Natural killer cell (primary cell): Measurements from ENCODE around the gene CRYBA4. TPM values are rescaled to one million over a fixed set of nuclear protein-coding genes. Genes with fewer than 3 reads are reported as not detected.

ENCODE experiments used
- ATAC-seq, 3 donors: fragments of 150-1000 bp in 2 of 3; fragments of 200-7000 bp in 1 of 3; cut with Tn5 transposase; 1 replicate in 1 of 3; 2 replicates in 2 of 3; pipeline ENCODE4 v1.10.0; 2021; ENCODE audit warnings: mild to moderate bottlenecking in 2 of 3, moderate library complexity in 2 of 3
- DNase-seq, 2 donors: peaks; one replicate each; pipeline versions ENCODE4 v3.0.0 to v3.0.0-alpha.2; 2013 to 2021; ENCODE audit warnings: mixed read lengths in 1 of 2
- H3K27ac ChIP-seq: one replicate; pipeline ENCODE4 v1.5.1; 2013; ENCODE audit warnings: mild to moderate bottlenecking, low read length
- H3K27me3 ChIP-seq: one replicate; pipeline ENCODE4 v1.6.1; 2013; ENCODE audit warnings: low read length; ENCODE audit not compliant: control insufficient read depth, insufficient read depth
- H3K36me3 ChIP-seq: one replicate; pipeline ENCODE4 v1.6.1; 2013; ENCODE audit warnings: low read length; ENCODE audit not compliant: control insufficient read depth, insufficient read depth
- H3K4me1 ChIP-seq: one replicate; pipeline ENCODE4 v1.6.1; 2013; ENCODE audit warnings: low read length; ENCODE audit not compliant: control insufficient read depth, insufficient read depth
- H3K4me3 ChIP-seq: one replicate; pipeline ENCODE4 v1.5.1; 2013; ENCODE audit warnings: low read length
- H3K9me3 ChIP-seq: one replicate; pipeline ENCODE4 v1.6.1; 2013; ENCODE audit warnings: low read length; ENCODE audit not compliant: control insufficient read depth, insufficient read depth
- H3K27ac Mint-ChIP-seq, 2 donors: one replicate each; pipeline ENCODE4 v1.8.0; 2022; ENCODE audit warnings: mild to moderate bottlenecking in 2 of 2, mixed read lengths in 2 of 2, moderate library complexity in 1 of 2
- H3K27me3 Mint-ChIP-seq, 2 donors: one replicate each; pipeline ENCODE4 v1.8.0; 2022; ENCODE audit warnings: low read depth in 2 of 2, mixed read lengths in 2 of 2
- H3K36me3 Mint-ChIP-seq: one replicate; pipeline ENCODE4 v1.8.0; 2022; ENCODE audit warnings: mixed read lengths
- H3K4me1 Mint-ChIP-seq, 2 donors: one replicate each; pipeline ENCODE4 v1.8.0; 2022; ENCODE audit warnings: mixed read lengths in 2 of 2
- H3K4me3 Mint-ChIP-seq: one replicate; pipeline ENCODE4 v1.8.0; 2022; ENCODE audit warnings: mild to moderate bottlenecking, moderate library complexity, mixed read lengths
- H3K9me3 Mint-ChIP-seq, 2 donors: one replicate each; pipeline ENCODE4 v1.8.0; 2022; ENCODE audit warnings: mixed read lengths in 2 of 2
- CTCF ChIP-seq: fragments of 200-600 bp; IDR thresholded peaks from one replicate; pipeline ENCODE4 v1.8.0; 2022; ENCODE audit warnings: antibody characterized with exemption
- WGBS: methylation state at CpG from one replicate; pipeline ENCODE4 v1.1.7; 2013; ENCODE audit warnings: missing lambda C conversion rate; ENCODE audit not compliant: insufficient coverage; 5-methylcytosine and 5-hydroxymethylcytosine counted together
- intact Hi-C: fragments of 100-400 bp; cut with micrococcal nuclease; formaldehyde crosslinking; loops from one replicate; pipeline ENCODE4 v1.14.2; 2022
- total RNA-seq, 4 donors: library from RNA; stranded (reverse); fragments of 120-200 nt in 1 of 4; gene quantifications; one replicate each; pipeline versions ENCODE4 v1.2.3 to v1.2.4, GENCODE V29; 2013 to 2022

Gene CRYBA4
- total RNA-seq, 3 donors from 2014 or later (not counting 1 experiment from before 2014, with no cell fraction given), result 0.59 TPM; not detected in 2

DNA sequence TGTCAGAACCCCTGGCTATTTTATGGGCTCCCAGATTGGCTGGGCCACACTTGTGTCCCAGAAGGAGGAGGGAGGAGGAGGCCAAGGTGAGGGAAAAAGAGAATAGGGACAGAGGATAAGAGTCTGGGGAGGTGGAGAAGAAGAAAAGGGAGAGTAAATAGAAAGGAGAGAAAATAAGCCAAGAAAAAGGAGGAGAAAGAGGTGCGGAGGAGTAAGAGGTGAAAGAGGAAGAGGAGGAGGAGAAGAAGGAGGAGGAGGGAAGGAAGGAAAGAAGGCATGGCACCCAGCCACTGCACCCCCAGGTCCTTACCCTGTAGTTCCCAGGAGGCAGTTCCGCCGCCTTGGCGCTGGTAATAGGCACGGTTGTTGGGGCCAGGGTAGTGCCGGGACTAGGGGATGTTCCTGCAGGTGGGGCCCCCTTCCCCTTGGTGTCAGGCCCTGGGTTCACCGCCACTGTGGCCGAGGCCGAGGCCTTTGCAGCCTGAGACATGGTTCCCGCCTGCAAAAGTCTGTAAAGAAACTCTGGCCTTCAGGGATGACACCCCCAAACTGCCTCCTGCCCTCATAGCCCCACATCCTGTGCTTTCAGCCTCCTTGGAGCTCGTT, 5.8 kb upstream of the CRYBA4 start:
- H3K27ac Mint-ChIP-seq, result peak overlapping the region in 1 of 2 donors; percentile 11
- no peak for TF ChIP-seq CTCF
- DNase-seq (no peak), ATAC-seq (no peak)
- Histone ChIP-seq H3K4me3 (no peak overlapping the region), H3K4me1 (peaks cover 41% of the 10 kb centered on the region), H3K36me3 (no peaks in the 10 kb centered on the region), H3K9me3 (no peaks in the 10 kb centered on the region), H3K27me3 (no peaks in the 10 kb centered on the region), H3K27ac (no peak overlapping the region)
- peaks cover 34 to 57% of the 10 kb centered on the region in 2 donors for H3K4me1 Mint-ChIP-seq
- no peaks in the 10 kb centered on the region for H3K9me3 Mint-ChIP-seq
- H3K27me3 Mint-ChIP-seq, result no peaks in the 10 kb centered on the region
- WGBS, result 92% methylated on average over 11 of the region's 11 CpGs
- H3K4me3 Mint-ChIP-seq, result no peak overlapping the region
- intact Hi-C loops, result no loop called here
- no peaks in the 10 kb centered on the region for H3K36me3 Mint-ChIP-seq

GRCh38 chr22:26616650-26617049, 5.1 kb upstream of the CRYBA4 start:
- Histone ChIP-seq H3K36me3 (no peaks in the 10 kb centered on the region), H3K27me3 (no peaks in the 10 kb centered on the region), H3K4me1 (peaks cover 37% of the 10 kb centered on the region), H3K9me3 (no peaks in the 10 kb centered on the region), H3K4me3 (no peak overlapping the region), H3K27ac (no peak overlapping the region)
- ATAC-seq, result no peak
- Mint-ChIP-seq H3K27ac (peak overlapping the region in 1 of 2 donors; percentile 11), H3K36me3 (no peaks in the 10 kb centered on the region), H3K4me1 (peaks cover 34 to 56% of the 10 kb centered on the region in 2 donors), H3K4me3 (no peak overlapping the region), H3K9me3 (no peaks in the 10 kb centered on the region), H3K27me3 (no peaks in the 10 kb centered on the region)
- WGBS, result 94% methylated on average over 2 of the region's 2 CpGs
- intact Hi-C loops, result no loop called here
- DNase-seq, result no peak
- no peak for TF ChIP-seq CTCF

- no peak for DNase-seq
- no peaks in the 10 kb centered on the region for H3K36me3 Mint-ChIP-seq
- Histone ChIP-seq H3K4me3 (no peak within 1 kb of the TSS), H3K27me3 (no peaks in the 10 kb centered on the region), H3K36me3 (no peaks in the 10 kb centered on the region), H3K4me1 (peaks cover 34% of the 10 kb centered on the region), H3K27ac (no peak within 1 kb of the TSS), H3K9me3 (no peaks in the 10 kb centered on the region)
- no peaks in the 10 kb centered on the region for H3K27me3 Mint-ChIP-seq
- H3K9me3 Mint-ChIP-seq, result no peaks in the 10 kb centered on the region
- WGBS, result 67% methylated on average over 7 of the region's 7 CpGs
- no peak for TF ChIP-seq CTCF
- peaks cover 34 to 61% of the 10 kb centered on the region in 2 donors for H3K4me1 Mint-ChIP-seq
- H3K27ac Mint-ChIP-seq, result peak within 1 kb of the TSS; percentile 2 to 5
- H3K4me3 Mint-ChIP-seq, result no peak within 1 kb of the TSS
- intact Hi-C loops, result no loop called here
- ATAC-seq, result no peak
These were observed 4.2 kb upstream of the CRYBA4 start, which contains the start of gene CRYBB1 for GRCh38 chr22:26617271-26618199. TSS of gene CRYBB1 (minus strand) at chr22:26618027. CDS start at chr22:26616319, 1,708 bp downstream.
